Forelimb muscle (tissue), 1 donor: Measurements from ENCODE around the gene ZNF423. TPM values are rescaled to one million over a fixed set of nuclear protein-coding genes. Genes with fewer than 3 reads are reported as not detected.

Source experiments
- DNase-seq: peaks from one replicate; pipeline ENCODE4 v3.0.0-alpha.2; 2013; ENCODE audit warnings: low read depth
- polyA plus RNA-seq: library from polyadenylated mRNA; unstranded; fragments of 120-200 nt; gene quantifications from one replicate; pipeline ENCODE4 v1.2.1, GENCODE V29; 2013; ENCODE audit not compliant: insufficient read length

ZNF423 gene
- polyA plus RNA-seq, 1 donor, result 26.2 TPM

- DNase-seq, result no peak
Measured at GRCh38 chr16:49625311-49626065, 230.4 kb downstream of the ZNF423 start.

- DNase-seq, result no peak
Measured at GRCh38 chr16:49623501-49624266, 232.2 kb downstream of the ZNF423 start.

DNA sequence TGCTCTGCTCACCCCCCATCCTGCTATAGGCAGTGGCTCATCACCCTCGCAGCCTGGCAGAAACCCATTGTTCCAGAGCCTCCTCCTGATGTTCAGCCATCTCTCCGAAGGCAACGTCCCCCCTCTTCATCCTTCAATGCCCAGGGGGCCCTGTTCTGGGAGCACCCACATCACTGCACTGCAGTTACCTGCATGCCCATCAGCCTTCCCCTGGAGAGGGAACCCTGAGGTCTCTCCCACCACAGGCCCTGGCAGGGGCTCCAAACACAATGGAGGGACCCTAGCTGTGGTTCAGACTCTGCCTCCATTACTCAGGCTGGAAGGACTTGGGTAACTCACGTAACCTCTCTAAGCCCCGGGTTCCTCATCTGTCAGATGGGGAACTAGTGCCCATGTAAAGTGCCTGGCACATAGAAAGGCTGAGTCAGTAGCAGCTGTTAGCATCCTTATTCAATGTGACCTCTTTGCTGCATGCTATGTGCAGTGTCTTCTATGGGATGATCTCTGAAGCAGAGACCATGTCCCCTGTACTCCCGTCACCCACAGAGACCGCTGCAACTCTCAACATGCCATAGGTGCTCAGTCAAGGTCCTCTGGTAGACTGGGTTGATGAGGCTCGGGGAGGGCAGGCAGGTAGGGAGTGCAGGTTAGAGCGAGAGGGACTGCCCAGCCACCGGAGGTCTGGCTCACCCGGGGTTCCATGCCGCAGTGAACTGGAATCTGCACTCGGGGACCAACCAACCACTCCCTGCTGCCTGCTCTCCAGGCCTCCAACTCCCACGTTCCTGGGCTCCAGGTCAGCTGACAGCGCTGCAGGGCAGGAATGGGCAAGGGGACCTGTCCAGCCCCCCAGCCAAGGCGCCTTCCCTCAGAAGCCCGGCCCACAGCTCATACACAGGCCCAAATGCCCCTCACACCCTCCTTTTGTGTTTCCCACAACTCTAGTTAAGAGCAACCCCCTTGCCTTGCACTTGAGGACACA is 233.2 kb downstream of the ZNF423 start:
- no peak for DNase-seq

DNA sequence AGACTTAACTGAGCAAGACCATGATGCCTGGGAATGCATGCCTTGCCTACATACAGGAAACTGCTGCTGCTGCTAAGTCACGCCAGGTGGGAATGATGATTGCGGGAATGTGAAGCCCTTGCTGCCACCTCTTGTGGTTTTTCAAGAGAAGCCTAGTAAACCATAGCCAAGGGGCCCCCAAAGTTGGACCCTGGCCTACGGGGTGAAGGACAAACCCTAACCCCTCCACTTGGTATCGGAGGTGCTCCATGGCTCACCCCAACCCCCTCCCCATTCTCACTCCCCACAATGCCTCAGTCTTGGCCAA is 233.9 kb downstream of the ZNF423 start:
- DNase-seq, result no peak

DNA sequence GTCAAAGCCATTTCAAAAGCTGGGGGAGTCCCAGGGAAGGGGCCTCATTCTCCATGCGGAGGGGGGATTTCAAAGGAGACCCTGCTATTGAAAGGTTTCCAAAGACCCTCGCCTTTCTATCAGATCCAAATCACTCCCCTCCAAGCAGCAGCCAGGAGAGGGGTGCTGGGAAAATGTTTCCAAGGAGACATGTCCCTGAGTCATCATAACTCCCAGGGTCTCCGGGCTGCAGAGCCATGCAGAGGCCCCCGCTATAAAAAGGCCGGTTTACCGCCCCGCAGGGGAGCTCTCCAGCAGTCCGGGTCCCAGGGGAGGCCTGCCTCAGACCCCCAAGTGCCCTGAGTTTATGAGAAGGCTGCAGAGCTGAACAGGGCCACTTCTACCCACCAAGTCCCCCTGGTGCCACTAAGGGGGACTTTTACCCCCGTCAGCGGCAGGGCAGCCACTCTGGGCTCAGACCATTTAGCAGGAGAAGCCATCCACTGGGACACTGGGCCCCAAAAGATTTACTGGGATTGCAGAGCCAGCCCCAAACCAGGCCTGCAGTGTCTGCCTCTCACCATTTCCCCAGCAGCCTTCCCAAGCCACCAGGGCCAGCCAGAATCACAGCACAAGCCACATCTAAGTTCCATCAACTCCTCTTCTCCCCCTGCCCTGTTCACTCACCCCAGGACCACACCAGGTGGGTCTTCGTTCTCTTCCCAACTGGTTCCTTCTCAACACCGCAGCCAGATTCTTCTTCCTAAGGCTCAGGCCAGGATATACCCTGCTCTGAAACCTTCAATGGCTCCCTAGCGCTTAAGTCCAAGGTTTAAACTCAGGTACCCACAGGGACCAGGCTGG is 234.4 kb downstream of the ZNF423 start:
- no peak for DNase-seq

- DNase-seq, result no peak
Measured at GRCh38 chr16:49620869-49621240, 235.1 kb downstream of the ZNF423 start.

GRCh38 chr16:49620158-49620868 is 235.6 kb downstream of the ZNF423 start:
- no peak for DNase-seq

DNA sequence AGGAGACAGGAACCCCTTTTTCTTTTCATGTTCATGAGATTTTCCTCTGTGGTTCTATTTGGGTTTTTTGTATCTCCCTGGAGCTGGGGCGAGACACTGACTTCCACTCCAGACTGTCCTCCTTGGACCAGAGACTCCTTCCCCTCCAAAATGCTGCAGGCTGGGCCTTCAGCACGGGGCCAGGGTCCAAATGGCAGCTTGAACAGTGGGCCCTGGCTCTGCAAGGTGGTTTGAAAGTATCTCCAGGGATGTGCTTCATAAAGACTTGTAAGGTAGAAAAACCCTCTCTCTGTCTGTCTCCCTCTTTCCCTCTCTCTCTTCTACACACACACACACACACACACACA is 236.1 kb downstream of the ZNF423 start:
- no peak for DNase-seq

- no peak for DNase-seq
Measured at GRCh38 chr16:49618955-49619354, 237.0 kb downstream of the ZNF423 start.

GRCh38 chr16:49617710-49618330 is 238.1 kb downstream of the ZNF423 start:
- no peak for DNase-seq

DNA sequence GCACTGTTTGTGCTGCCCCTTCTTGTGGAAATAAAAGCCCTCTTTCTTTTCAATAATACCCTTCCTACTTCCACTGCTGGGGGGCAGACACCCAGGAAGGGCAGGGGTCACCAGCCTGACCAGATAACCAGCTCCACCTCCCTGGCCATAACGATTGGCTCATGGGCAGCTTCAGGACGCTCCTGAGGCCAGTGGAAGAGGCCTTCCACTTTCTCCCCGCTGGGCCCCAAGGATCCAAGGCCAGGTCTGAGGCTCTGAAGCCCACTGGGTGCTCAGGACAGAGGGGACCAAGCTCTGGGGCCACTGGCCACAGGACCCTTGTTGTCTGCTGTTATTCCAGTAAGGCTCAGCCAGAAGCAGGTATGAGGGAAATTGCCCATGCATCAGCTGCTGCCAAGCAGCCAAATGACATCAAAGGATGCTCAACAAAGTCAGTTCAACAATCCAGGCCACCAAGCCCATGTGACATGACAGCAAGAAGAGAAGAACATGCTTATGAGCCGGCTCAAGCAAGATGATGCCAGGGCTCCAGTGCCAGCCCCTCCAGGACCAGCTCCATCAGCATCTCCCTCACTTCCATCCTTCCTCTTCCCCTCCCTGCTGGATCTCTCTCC is 238.8 kb downstream of the ZNF423 start:
- DNase-seq, result no peak

DNA sequence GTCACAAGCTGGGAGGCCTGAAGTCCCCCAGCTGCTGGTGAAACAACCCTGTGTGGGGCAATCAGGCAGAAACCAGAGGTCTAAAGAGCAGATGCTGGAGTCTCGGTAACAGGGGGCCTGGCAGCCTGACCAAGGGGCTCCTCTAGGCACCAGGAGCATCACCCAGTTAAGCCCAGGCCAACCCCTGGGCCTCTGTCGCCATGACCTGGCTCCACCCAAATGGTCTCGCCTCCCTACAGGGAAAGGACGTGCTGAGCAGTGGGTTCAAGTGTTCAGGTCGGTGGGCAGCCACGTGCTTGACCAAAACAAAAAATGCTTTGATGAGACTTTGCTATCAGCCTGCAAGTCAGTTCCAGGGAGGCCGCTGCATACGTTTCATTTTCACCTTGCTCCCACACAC is 240.3 kb downstream of the ZNF423 start:
- no peak for DNase-seq

DNA sequence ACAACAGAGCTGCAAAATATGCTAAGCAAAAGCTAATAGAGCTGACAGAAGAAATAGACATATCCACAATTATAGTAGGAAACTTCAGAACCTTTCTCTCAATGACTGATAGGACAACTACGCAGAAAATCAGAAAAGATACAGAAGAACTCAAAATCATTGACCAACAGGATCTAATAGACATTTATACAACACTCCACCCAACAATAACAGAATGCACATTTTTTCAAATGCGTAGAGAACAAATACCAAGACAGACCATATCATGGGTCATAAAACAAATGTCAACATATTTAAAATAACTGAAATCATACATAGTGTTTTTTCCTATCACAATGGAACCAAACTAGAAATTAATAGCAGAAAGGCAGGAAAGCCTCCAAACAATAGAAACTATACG is 244.9 kb downstream of the ZNF423 start:
- DNase-seq, result no peak

GRCh38 chr16:49608779-49609178 is 247.1 kb downstream of the ZNF423 start:
- DNase-seq, result no peak

- no peak for DNase-seq
Measured at GRCh38 chr16:49608098-49608497, 247.8 kb downstream of the ZNF423 start.

DNA sequence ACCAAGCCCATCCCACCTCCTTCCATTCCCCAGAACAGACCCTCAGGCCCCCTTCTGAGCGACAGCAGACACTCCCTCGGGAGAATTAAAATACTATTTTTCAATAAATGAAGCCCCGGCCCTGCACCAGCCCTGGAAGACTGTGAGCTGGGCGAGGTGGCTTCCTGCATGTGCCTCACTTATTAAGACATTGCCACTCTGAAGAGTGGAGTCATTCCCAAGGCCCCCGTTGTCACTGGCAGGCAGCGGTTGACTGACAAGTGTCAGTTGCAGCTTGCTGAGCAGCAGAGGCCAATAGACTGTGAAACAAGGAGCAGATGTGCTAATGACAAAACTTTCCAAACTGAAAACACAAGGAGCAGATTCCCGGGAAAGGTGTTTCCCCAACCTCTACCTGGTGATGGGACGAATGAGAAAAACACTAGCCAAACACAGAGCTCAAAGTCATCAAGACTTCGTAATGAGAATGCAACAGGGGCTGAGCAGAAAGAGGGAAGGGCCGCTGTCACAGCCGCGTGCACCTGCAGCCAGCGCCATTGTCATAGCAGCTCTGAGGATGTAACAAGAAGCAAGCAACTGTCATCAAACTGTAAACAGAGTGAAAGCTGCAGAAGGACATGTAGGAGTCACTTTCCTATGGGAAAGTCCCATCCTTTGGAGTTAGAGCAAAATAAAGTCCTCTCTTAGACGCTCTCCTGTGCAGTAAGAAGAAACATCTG is 250.2 kb downstream of the ZNF423 start:
- no peak for DNase-seq

DNA sequence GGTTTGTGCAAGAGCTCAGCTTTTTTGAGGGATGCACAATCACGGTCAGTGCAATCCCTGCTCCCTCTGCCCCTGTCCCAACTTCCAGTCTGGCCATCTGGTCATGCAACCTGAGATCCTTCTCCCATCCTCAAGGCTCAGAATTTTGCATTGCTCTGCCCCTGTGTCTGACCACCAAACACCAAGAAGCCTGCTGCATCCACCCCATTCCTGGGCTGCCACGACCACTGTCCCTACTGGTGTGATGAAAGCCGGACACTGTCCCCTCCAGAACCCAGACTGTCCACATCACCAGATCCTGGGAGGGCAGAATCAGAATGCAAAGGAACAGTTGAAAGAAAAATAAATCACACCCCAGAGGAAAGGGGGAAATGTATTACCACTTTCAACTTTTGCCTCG is 251.3 kb downstream of the ZNF423 start:
- DNase-seq, result no peak

DNA sequence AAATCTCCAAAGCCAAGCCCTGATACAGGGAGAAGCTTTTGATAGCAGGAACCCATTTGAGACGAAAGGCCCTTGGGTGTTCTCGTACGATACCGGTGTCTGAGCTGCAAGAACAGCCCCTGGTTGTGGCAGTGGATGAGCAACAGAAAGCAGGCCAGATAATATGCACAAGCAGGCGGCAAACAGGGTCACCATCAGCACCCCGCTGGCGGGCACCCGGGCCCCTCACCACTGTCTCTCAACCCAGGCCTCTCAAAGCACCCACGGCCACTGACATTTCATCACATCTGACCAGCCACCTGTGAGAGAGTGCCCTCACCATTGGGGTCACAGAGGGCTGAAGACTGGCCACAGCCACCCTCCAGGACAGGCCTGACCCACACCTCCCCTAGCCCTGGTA is 252.0 kb downstream of the ZNF423 start:
- DNase-seq, result no peak

- DNase-seq, result no peak
Measured at GRCh38 chr16:49602976-49603310, 253.0 kb downstream of the ZNF423 start.
